CD14-positive monocyte (primary cell): ENCODE data around the gene PDE1A. TPM values are rescaled to one million over a fixed set of nuclear protein-coding genes. Genes with fewer than 3 reads are reported as not detected.

Experiments
- DNase-seq, 3 donors: peaks; one replicate each; pipeline ENCODE4 v3.0.0-alpha.2; 2011 to 2022
- H2AFZ ChIP-seq: 2 replicates; pipeline ENCODE4 v1.6.0; 2012; ENCODE audit warnings: mild to moderate bottlenecking, low read depth, low read length, inconsistent platforms; ENCODE audit not compliant: insufficient read depth, poor library complexity, severe bottlenecking
- H3K27ac ChIP-seq, 2 donors: 1 replicate in 1 of 2; 2 replicates in 1 of 2; pipeline ENCODE4 v1.5.1; 2012 to 2013; ENCODE audit warnings: low read length in 2 of 2, control low read depth in 1 of 2, inconsistent platforms in 1 of 2, low read depth in 1 of 2, mild to moderate bottlenecking in 1 of 2
- H3K27me3 ChIP-seq, 2 donors: one replicate each; pipeline versions ENCODE4 v1.6.0 to v1.6.1; 2011 to 2013; ENCODE audit warnings: low read length in 2 of 2; ENCODE audit not compliant: control insufficient read depth in 2 of 2, insufficient read depth in 2 of 2
- H3K36me3 ChIP-seq, 2 donors: replicated peaks in 1 of 2; 1 replicate in 1 of 2; 2 replicates in 1 of 2; pipeline versions ENCODE4 v1.5.1 to v1.6.1; 2012 to 2013; ENCODE audit warnings: low read length in 2 of 2, control low read depth in 1 of 2, inconsistent platforms in 1 of 2, mild to moderate bottlenecking in 1 of 2; ENCODE audit not compliant: insufficient read depth in 2 of 2, control insufficient read depth in 1 of 2
- H3K4me1 ChIP-seq, 2 donors: 1 replicate in 1 of 2; 2 replicates in 1 of 2; pipeline versions ENCODE4 v1.5.1 to v1.6.1; 2012 to 2013; ENCODE audit warnings: low read length in 2 of 2, control low read depth in 1 of 2, inconsistent platforms in 1 of 2, mild to moderate bottlenecking in 1 of 2, moderate library complexity in 1 of 2; ENCODE audit not compliant: insufficient read depth in 2 of 2, control insufficient read depth in 1 of 2
- H3K4me2 ChIP-seq: replicated peaks from 2 replicates; pipeline ENCODE3; 2012; ENCODE audit warnings: low read length, moderate library complexity, mild to moderate bottlenecking; ENCODE audit not compliant: poor library complexity, severe bottlenecking; ENCODE audit errors: extremely low read depth
- H3K4me3 ChIP-seq, 3 experiments: fragments of 200-600 bp in 1 of 3; sonication (generic) in 1 of 3; replicated peaks in 1 of 3; 1 replicate in 2 of 3; 2 replicates in 1 of 3; pipeline ENCODE4 v1.5.1; 2011 to 2013; ENCODE audit warnings: low read length in 3 of 3, mild to moderate bottlenecking in 3 of 3, control low read depth in 2 of 3, low read depth in 2 of 3, inconsistent platforms in 1 of 3, moderate library complexity in 1 of 3
- H3K79me2 ChIP-seq: 2 replicates; pipeline ENCODE4 v1.6.0; 2012; ENCODE audit warnings: mild to moderate bottlenecking, control low read depth, inconsistent platforms, low read length, moderate library complexity; ENCODE audit not compliant: insufficient read depth
- H3K9ac ChIP-seq: 2 replicates; pipeline ENCODE4 v1.6.0; 2017; ENCODE audit warnings: low read length, mild to moderate bottlenecking; ENCODE audit not compliant: insufficient read depth, poor library complexity, severe bottlenecking
- H3K9me3 ChIP-seq, 2 donors: replicated peaks in 1 of 2; 1 replicate in 1 of 2; 2 replicates in 1 of 2; pipeline versions ENCODE4 v1.5.1 to v1.6.1; 2012 to 2013; ENCODE audit warnings: low read length in 2 of 2, control low read depth in 1 of 2; ENCODE audit not compliant: control insufficient read depth in 1 of 2, insufficient read depth in 1 of 2
- H4K20me1 ChIP-seq: 2 replicates; pipeline ENCODE4 v1.6.0; 2012; ENCODE audit warnings: mild to moderate bottlenecking, low read length, control low read depth, moderate library complexity; ENCODE audit not compliant: insufficient read depth
- H3K27ac Mint-ChIP-seq, 7 donors: one replicate each; pipeline ENCODE4 v1.8.0; 2020; ENCODE audit warnings: mild to moderate bottlenecking in 7 of 7, mixed read lengths in 7 of 7, moderate library complexity in 6 of 7, inconsistent platforms in 2 of 7
- H3K27me3 Mint-ChIP-seq, 3 donors: one replicate each; pipeline ENCODE4 v1.8.0; 2021 to 2022; ENCODE audit warnings: low read depth in 3 of 3, mild to moderate bottlenecking in 3 of 3, mixed read lengths in 3 of 3, moderate library complexity in 3 of 3, inconsistent platforms in 1 of 3
- H3K36me3 Mint-ChIP-seq, 2 donors: one replicate each; pipeline ENCODE4 v1.8.0; 2020; ENCODE audit warnings: mixed read lengths in 2 of 2, inconsistent platforms in 1 of 2, mild to moderate bottlenecking in 1 of 2
- H3K4me1 Mint-ChIP-seq: one replicate; pipeline ENCODE4 v1.8.0; 2020; ENCODE audit warnings: mild to moderate bottlenecking, mixed read lengths
- H3K4me3 Mint-ChIP-seq, 2 donors: one replicate each; pipeline ENCODE4 v1.8.0; 2020; ENCODE audit warnings: mild to moderate bottlenecking in 2 of 2, mixed read lengths in 2 of 2, moderate library complexity in 1 of 2
- H3K9me3 Mint-ChIP-seq, 7 donors: one replicate each; pipeline ENCODE4 v1.8.0; 2020 to 2022; ENCODE audit warnings: mixed read lengths in 7 of 7, mild to moderate bottlenecking in 6 of 7, moderate library complexity in 6 of 7, inconsistent platforms in 2 of 7
- CTCF ChIP-seq: fragments of 200-600 bp; IDR thresholded peaks from one replicate; pipeline ENCODE4 v1.8.0; 2022; ENCODE audit warnings: antibody characterized with exemption, mild to moderate bottlenecking
- whole genome bisulfite sequencing: methylation state at CpG from one replicate; pipeline ENCODE4 v1.1.5; 2013; ENCODE audit warnings: missing lambda C conversion rate; ENCODE audit not compliant: insufficient coverage; 5-methylcytosine and 5-hydroxymethylcytosine counted together
- intact Hi-C, 2 donors: fragments of 100-400 bp; cut with micrococcal nuclease; formaldehyde crosslinking; loops; one replicate each; pipeline versions ENCODE4 v1.15.0 to v1.15.1; 2023
- polyA plus RNA-seq, 3 donors: library from polyadenylated mRNA; depleted of rRNA in 1 of 3; unstranded in 2 of 3; stranded (reverse) in 1 of 3; fragments of 300-500 nt in 2 of 3; fragments of >200 nt in 1 of 3; fragmentation: Illumina TruSeq in 2 of 3; gene quantifications; 1 replicate in 2 of 3; 2 replicates in 1 of 3; pipeline ENCODE4 v1.2.3, GENCODE V29; 2012 to 2021

Gene PDE1A
- polyA plus RNA-seq, 3 donors: not detected

- no CpG with 5 or more reads among the region's 1 CpG for WGBS
Measured at GRCh38 chr2:182379241-182379640, 47.6 kb downstream of the PDE1A start.

GRCh38 chr2:182378759-182379158 is 48.1 kb downstream of the PDE1A start:
- Histone ChIP-seq H3K4me3 (no peak overlapping the region), H3K79me2 (no peaks in the 10 kb centered on the region), H3K4me1 (no peaks in the 10 kb centered on the region), H2AFZ (no peak overlapping the region), H4K20me1 (no peaks in the 10 kb centered on the region), H3K27ac (no peak overlapping the region), H3K9ac (no peak overlapping the region), H3K4me2 (no peak overlapping the region), H3K27me3 (no peaks in the 10 kb centered on the region), H3K36me3 (no peaks in the 10 kb centered on the region), H3K9me3 (peaks cover 17 to 20% of the 10 kb centered on the region in 2 donors)
- intact Hi-C loops: no loop called here
- Mint-ChIP-seq H3K27me3 (peaks cover 0 to 2% (median 0%) of the 10 kb centered on the region in 3 donors), H3K36me3 (no peaks in the 10 kb centered on the region), H3K9me3 (peaks cover 9 to 27% (median 13%) of the 10 kb centered on the region in 7 donors), H3K27ac (no peak overlapping the region), H3K4me1 (no peaks in the 10 kb centered on the region), H3K4me3 (no peak overlapping the region)
- TF ChIP-seq CTCF: no peak
- WGBS: no CpG with 5 or more reads among the region's 2 CpGs
- no peak for DNase-seq

More at GRCh38 chr2:182379241-182379640, 47.6 kb downstream of the PDE1A start:
- Histone ChIP-seq H3K4me3 (no peak overlapping the region), H3K79me2 (no peaks in the 10 kb centered on the region), H3K27me3 (no peaks in the 10 kb centered on the region), H4K20me1 (no peaks in the 10 kb centered on the region), H3K27ac (no peak overlapping the region), H3K4me1 (no peaks in the 10 kb centered on the region), H2AFZ (no peak overlapping the region), H3K4me2 (no peak overlapping the region), H3K9me3 (peaks cover 21 to 23% of the 10 kb centered on the region in 2 donors), H3K9ac (no peak overlapping the region), H3K36me3 (no peaks in the 10 kb centered on the region)
- TF ChIP-seq CTCF: no peak
- peaks cover 14 to 31% (median 16%) of the 10 kb centered on the region in 7 donors for H3K9me3 Mint-ChIP-seq
- no peaks in the 10 kb centered on the region for H3K4me1 Mint-ChIP-seq
- intact Hi-C loops: no loop called here
- H3K4me3 Mint-ChIP-seq: no peak overlapping the region
- H3K36me3 Mint-ChIP-seq: no peaks in the 10 kb centered on the region
- no peak overlapping the region for H3K27ac Mint-ChIP-seq
- no peak for DNase-seq
- H3K27me3 Mint-ChIP-seq: peaks cover 0 to 2% (median 0%) of the 10 kb centered on the region in 3 donors
